ENCODE results near the gene CNTFR. TPM values are rescaled to one million over a fixed set of nuclear protein-coding genes. Genes with fewer than 3 reads are reported as not detected.

The CNTFR gene
- total RNA-seq, 2 donors from 2014 or later: 21.3 to 45.3 TPM

DNA sequence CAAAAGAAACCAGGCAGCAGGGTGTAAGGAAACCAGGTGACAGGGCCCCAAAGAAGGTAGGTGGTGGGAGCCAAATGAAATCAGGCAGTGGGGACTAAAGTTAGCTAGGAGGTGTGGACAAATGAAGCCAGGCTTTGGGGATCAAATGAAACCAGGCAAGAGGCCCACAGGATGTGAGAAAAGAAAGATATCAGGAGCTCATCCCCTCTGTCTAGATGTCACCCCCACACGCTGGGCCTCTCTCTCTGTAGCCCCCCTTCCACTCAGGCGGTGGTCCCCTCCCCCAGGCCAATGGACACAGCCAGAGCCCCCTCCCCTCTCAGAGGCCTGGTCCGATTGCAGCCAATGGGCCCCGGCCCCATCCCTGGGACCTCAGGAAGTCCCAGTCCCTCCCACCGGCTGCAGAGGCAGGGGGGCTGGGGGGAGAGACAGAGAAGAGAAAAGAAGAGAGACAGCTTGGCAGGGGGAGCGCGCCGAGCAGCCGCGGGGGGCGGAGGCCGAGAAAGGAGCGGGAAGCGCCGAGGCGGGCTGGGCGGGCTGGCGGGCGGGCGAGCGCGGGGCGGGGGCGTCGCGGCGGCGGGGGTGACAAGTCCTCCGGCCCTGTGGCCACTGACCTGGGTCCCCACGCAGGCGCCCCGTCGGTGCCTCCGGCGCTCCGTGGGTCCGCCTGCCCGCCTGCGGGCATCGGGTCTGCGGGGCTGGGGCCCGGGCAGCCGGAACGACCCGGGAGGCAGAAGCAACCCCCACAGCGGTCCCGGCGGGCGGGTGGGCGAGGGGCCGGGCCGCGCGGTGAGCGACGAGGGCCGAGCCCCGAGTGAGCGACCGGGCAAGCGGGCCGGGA, 11.9 kb downstream of the CNTFR start:
- DNase-seq (no peak), ATAC-seq (peak; percentile 2 to 19)
- intact Hi-C loops (cut with DNase I): no loop called here

DNA sequence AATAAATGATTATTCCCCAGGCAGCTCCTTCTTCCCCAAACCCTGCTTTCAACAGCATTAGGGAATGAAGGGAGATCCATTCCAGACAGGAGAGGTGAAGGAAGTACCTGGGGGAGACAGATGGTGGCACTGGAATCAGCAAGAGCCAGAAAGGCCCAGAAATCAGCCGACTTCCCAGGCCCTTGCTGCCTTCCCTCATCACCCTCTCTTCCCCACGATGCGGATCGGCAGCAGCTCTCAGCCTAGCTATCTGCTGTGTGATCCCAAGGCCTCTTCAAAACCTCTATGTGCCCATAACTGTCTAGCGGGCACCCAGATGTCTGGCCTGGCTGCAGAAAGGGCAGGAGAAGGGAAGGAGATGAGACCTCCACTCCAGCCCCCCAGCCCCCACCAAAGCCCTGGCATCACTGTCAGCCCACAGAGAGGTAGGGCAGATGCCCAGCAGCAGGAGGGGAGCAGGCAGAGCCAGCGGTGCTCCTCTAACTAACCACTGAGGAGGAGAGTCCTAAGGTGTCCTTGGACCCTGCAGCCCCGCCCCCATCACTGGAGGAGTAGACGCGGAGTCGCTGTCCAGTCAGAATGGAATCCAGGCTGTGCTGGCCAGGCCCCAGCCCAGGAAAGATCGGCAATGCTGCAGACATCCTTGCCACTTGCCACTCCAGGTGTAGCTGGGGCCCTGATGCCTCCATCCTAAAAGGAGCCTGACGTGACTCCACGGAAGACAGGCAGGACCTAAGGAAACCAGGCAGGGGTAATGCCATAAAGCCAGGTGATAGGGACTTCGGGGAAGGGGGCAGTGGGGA, 12.7 kb downstream of the CNTFR start:
- no peak for DNase-seq
- ATAC-seq: peak in 1 of 2 donors; percentile 48
- intact Hi-C loops (cut with DNase I): no loop called here

DNA sequence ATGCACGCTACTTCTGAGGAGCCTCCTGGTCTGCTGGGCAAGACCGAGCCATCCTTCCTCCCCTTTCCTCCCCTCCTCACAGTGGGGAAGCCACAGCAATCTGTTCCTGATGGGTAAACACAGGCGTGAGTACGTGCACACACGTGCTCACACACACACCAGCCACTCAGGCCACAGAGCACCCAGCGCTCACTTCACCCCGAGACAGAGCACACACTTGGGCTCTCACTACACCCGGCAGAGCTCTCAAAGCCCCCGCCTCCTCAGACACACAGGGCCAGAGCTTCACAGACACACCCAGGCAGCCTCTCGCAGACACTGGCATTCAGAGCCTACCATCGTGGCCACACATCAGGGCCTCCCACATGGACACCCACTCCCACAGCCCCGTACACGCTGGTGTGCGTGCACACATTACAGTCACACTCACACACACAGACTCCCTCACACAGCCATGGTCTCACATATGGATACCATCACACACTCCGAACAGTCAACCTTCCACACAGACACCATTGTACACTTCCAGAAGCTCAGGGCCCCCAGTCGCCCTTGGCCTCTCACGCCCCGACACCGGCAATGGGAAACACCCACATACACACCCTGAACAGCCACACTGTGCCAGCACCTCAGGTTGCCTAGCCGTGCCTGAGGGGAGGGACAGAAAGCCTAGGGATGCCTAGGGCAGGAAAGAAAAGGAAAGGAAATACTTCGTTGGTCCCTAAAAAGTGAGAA, 13.5 kb downstream of the CNTFR start:
- no peak for DNase-seq
- ATAC-seq: no peak
- intact Hi-C loops (cut with DNase I): no loop called here

DNA sequence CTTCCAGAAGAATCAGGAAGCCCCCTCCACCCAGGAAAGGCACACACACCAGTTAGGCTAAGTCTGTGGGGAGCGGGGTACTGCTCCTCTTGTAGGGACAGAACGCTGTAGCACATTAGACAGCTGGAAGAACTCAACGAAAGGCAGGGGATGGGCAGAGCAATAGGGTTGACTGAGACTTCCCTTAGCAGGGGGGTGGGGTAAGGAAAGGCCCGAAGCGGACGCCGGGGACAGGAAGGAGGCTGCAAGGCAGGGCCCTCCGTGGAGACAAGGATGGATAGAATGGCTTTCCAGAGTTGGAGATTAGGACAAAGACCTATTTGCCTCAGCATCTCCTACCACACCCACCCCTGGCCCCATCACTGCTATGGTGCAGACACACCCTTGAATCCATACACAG, 14.3 kb downstream of the CNTFR start:
- intact Hi-C loops (cut with DNase I): no loop called here
- ATAC-seq (no peak), DNase-seq (no peak)

DNA sequence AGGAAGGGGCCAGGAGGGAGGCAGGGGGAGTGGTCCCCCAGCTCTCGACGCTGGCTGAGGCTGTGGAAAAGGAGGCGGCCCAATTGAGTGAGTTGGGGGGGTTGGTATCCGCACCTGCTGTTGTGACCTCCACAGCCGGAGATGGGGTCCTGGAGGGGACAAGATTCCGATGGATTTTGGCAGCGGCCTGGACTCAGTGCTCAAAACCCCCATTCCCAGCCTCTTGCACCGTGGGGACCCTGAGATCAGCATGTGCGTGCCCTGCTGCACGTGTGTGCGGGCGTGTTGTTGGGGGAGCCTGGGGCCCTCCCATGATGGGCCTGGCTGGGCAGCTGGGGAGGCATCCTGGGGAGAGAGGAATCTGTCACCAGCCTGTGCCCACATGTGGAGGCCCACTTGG, 15.0 kb downstream of the CNTFR start:
- intact Hi-C loops (cut with DNase I): no loop called here
- DNase-seq (no peak), ATAC-seq (no peak)

DNA sequence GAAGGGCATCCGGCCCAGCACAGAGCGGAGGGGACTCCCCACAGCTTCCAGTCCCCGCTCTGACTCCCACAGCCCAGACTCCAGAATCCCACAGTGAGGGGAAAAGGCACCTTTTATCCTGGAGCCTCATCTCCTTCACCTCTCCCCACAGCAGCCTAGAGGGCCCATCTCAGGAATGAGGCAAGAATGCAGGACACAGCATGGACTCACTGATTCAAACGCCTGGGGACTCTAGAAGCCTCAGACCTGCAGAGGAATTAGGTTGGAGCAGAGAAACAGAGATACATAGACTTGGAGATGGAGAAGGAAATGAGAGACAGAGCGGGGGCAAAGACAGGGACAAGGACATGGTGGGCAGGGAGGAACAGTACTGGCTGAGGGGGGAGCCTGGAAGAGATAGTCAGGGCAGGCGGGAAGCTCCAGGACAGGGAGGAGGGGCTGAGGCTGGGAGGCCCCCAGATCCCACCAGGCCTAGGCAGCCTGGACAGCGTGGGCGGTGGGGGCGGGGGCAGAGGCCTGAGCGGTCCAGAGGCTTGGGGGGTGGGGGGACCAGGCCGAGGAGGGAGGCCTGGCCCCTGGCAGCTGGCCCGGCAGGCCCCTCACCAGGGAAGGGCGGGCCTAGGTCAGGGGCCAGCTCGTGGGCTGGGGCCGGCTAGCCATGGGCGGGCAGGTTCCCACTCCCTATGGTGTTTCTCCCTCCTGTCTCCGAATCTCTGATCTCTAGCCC, 15.8 kb downstream of the CNTFR start:
- intact Hi-C loops (cut with DNase I): no loop called here
- ATAC-seq (no peak), DNase-seq (no peak)

DNA sequence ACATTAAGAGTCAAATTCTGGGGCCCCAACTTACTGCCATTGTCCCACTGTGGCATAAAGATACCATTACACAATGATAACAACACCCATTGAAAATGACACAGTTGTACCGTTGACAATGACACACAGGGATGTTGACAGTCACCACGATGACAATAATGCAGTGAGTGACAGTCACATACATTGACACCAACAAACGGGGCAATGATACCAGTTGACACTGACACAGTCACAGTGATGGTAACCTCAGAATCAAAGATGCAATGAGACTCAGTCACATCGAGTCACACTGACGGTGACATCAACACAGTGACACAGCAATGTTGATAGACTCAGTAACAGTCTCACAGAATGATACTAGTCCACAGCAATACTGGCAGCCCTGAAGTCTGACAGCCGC, 16.9 kb downstream of the CNTFR start:
- intact Hi-C loops (cut with DNase I): no loop called here
- no peak for DNase-seq
- ATAC-seq: no peak

DNA sequence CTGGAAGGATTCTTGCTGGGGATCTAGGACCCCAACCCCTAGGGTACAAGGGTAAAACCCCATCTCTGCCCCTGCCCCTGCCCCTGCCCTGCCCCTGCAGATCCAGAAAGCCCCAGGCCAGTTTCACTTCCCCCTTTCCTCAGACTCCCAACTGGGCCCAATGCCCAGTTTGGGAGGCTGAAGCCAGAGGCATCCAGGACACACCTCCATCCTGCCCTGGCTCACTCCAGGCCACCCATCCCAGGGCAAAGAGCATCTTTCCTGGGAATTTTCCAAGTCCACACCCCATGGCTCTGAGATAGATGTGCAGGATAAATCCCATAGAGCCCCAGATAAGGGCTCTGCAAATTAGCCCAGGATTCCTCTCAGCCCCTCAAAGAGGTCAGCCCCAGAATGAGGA, 17.4 kb downstream of the CNTFR start:
- ATAC-seq (no peak), DNase-seq (no peak)
- intact Hi-C loops (cut with DNase I): no loop called here

DNA sequence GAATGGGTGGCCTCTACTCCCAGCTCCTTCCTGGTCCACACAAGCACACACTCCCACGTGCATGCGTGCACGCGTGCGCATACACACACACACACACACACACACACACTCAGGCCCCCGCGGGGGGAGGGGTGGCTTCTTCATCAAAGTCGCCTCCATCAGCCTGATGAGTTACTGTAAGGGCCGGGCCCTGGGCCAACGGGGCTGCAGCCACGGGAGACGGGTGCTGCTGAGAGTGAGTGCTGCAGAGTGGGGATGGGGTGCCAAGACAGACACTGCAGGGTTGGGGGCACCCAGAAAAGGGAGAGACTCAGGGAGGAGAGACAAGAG, 18.1 kb downstream of the CNTFR start:
- ATAC-seq: peak; percentile 4 to 9
- no peak for DNase-seq
- intact Hi-C loops (cut with DNase I): no loop called here

DNA sequence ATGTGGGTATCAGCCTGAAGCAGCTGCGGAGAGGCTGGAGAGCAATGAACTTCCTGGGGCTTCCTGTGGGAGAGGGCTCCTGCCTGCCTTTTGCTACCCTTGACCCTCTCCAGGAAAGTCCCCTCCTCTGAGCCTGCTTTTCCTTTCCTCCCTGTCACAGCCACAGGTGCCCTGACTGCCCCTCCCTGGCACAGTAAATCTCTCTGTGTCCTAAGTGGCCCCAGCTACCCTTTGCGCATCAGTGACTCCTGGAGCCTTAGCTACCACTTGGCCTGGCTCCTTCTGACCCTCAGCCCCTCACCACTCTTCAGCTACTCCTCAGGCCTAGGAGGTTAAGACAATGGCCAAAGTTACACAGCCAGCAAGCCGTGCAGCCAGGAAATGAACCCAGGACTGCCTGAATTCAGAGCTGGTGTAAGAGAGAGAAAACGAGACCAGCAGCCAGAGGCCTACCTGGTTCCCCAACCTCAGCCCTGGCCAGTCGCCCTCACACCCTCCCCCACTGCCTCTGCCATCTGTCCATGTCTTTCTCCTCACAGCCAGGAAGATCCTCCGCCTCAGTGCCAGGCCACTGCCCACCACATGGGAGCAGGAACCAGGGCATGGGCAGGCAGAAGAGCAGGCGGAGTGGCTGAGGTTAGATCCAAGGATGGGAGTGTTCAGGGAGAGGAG, 18.6 kb downstream of the CNTFR start:
- intact Hi-C loops (cut with DNase I): no loop called here
- ATAC-seq (peak in 1 of 2 donors; percentile 12), DNase-seq (no peak)

DNA sequence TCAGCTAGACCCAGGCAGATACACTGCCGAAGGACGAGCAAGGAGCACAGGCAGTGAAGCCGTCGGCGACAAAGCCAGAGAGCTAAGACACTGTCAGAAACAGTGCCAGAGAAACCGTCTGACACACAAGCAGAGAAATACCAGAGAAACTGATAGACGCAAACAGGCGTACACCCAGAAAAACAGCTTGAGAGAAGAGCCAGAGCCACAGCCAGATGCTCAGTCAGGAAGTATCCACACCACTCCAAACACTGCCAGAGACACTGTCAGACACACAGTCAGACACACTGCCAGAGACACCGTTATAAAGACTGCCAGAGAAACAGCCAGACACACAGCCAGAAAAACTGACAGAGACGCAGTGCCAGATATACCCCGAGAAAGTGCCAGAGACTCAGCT, 19.1 kb downstream of the CNTFR start:
- ATAC-seq: peak; percentile 24 to 56

DNA sequence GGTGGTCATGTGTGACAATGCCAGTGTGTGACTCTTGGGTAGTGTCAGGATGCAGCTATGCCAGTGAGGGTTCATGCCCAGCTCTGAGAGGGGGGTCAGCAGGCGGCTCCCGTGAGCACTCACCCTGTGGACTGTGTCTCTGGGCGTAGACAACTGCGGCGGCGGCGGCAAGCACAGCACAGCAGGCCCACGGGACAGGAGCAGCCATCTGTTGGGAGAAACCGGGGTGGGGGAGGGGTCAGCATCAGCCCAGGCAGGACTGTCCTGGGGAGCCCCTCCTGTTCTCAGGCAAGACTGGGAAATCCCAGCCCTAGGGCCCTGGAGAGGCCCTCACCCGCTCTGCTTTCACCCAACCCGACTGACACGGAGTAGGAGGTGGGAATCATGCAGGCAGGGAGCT, 20.8 kb downstream of the CNTFR start:
- ATAC-seq (no peak), DNase-seq (no peak)

More for the DNA sequence above, 19.1 kb downstream of the CNTFR start:
- intact Hi-C loops (cut with DNase I): no loop called here
- DNase-seq: no peak

DNA sequence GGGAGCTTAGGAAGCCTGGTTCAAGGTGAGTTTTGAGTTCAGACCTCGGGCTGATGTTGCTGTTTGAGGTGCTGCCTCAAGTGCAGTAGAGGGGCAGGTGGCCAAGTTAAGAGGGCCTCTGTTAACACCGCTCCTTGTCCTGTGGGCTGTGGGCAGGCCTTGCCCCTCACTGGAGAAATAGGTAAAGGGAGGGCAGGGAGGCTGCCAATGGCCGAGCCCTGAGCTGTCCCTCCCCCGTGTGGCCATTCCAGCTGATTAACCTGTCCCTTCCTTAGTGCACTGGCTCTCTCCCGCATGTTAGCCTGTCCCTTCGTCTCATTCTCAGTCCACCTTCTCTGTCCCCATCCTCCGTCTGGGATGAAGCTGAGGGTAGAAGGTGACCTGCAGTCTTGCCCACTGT, 21.4 kb downstream of the CNTFR start:
- intact Hi-C loops (cut with DNase I): no loop called here
- no peak for DNase-seq
- no peak for ATAC-seq

More for the DNA sequence above, 20.8 kb downstream of the CNTFR start:
- intact Hi-C loops (cut with DNase I): no loop called here

DNA sequence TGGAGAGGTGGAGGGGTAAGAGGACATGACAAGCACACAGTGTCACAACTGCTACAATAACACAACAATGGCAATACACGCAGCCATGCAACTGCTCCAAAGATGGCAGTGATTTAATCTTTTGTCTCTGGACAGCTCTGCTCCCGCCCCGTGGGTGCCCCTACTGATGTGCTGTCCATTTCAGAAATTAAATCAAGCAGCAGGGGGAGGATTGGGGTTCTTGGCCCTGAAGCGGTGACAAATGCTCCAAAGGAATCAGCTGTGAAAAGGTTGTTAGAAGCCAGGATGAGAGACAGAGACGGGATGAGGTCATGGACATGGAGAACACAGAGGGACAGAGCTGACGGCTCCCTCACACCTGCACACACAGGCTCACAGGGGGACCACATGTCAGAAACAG, 22.6 kb downstream of the CNTFR start:
- peak; percentile 43 to 68 for ATAC-seq
- intact Hi-C loops (cut with DNase I): no loop called here
- DNase-seq: no peak

DNA sequence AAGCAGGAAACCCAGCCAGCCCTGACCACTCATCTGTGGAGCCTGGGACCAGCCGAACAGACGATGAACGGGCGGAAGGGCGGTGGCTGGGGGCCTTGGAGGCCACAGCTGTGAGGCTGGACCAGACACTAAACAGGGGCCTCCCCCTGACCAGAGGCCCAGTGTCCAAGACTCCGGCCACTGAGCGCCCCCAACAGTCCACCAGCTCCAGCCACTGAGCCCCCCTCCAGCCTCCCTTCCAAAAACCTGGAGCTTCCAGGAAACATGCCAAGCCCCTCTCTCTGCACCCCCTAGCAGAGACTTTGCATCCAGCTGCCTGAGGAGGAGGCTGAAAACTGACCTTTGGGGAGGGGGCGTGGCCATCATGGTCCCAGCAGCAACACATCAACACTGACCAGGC, 23.2 kb downstream of the CNTFR start:
- no peak for DNase-seq
- intact Hi-C loops (cut with DNase I): no loop called here
- ATAC-seq: no peak

DNA sequence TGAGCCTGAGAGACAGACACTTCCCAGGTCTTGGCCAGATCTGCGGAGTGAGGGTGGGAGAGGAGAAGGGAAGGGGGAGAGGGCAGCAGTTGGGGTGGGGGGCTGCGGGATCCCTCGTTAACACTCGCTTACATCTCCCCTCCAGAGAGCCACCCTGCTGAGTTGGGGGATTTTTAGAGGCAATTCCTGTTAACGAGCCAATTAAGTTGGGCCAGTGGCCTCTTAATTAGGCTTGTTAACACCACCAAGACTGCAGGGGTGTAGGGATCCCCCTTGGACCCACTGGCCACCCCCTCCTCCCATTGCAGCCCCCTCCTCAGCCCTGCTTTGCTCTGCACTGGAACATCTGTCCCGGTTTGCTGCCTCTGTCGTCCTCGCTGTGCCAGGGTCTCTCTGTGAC, 23.7 kb downstream of the CNTFR start:
- intact Hi-C loops (cut with DNase I): no loop called here
- DNase-seq (no peak), ATAC-seq (no peak)

DNA sequence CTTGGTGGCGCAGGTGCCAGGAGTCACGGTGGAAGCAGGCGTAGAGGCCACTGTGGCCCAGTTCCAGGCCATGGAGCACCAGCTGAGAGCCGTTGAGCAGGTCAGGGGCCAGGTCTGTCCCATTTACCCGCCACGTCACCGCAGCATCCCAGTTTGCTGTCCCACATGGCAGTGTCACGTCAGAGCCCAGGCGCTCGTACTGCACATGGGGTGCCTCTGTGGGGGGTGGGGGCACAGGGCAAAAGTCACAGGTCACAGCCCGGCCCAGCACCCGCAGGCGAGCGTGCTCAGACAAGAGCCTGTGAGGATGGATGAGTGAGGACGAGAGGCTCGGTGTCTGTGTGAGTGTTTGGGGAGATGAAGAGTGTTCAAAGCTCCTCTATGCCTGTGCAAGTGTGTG, 24.9 kb downstream of the CNTFR start:
- no peak for ATAC-seq
- DNase-seq: no peak

DNA sequence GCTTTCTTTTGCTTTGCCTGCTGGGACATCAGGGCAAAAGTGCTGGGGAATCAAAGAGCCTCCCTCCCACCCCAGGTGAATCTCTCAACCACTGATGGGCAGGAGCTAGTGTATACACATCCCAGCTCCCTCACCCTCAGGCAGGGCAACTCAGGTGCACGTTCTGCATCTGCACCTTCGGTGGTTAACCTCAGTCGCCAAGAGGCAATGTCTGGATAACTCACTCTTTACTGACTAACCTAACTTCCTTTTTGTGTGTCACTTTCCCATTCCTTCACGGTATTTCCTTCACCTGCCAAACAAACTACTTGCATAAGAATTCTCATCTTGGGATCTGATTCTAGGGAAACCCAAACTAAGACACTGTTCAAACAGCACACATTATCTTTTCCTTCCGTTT, 26.3 kb downstream of the CNTFR start:
- intact Hi-C loops (cut with DNase I): no loop called here
- no peak for ATAC-seq
- no peak for DNase-seq

More for the DNA sequence above, 24.9 kb downstream of the CNTFR start:
- intact Hi-C loops (cut with DNase I): no loop called here
